Measurements from ENCODE around the gene ANGEL1. TPM values are rescaled to one million over a fixed set of nuclear protein-coding genes. Genes with fewer than 3 reads are reported as not detected.

Gene ANGEL1
- total and polyA plus RNA-seq, 2 of the 8 experiments (the other 6 are each of a cell fraction or from before 2014, with no cell fraction given): 26.8 to 27.2 TPM

- TF ChIP-seq CHD7 (IDR thresholded peaks at IDR 0.05; ENCODE audit: insufficient replicate concordance, low read length) (no peak), RXRA (IDR thresholded peaks at IDR 0.05; ENCODE audit: insufficient read depth, low read depth, low read length) (no peak), MAX (IDR thresholded peaks at IDR 0.05) (no peak), SP4 (IDR thresholded peaks at IDR 0.05; ENCODE audit: low read length) (no peak), EGR1 (IDR thresholded peaks at IDR 0.05; ENCODE audit: borderline replicate concordance, low read depth, low read length) (no peak), PHF8 (conservative IDR thresholded peaks at IDR 0.05; ENCODE audit: low read depth, low read length) (no peak), BRCA1 (IDR thresholded peaks at IDR 0.05; ENCODE audit: low read depth, low read length) (no peak), CTBP2 (IDR thresholded peaks at IDR 0.05; ENCODE audit: borderline replicate concordance, insufficient read depth, insufficient read length, low read length) (no peak), SAP30 (IDR thresholded peaks at IDR 0.05; ENCODE audit: insufficient read depth, insufficient replicate concordance, low read length) (no peak)
Measured at GRCh38 chr14:76773956-76774820, 38.5 kb downstream of the ANGEL1 start (continued).

Measured in H1 (cell line).